Fibroblast of peridontal ligament (primary cell): ENCODE data around the gene FLYWCH1.

Source experiments
- DNase-seq: peaks from one replicate; pipeline ENCODE4 v3.0.0-alpha.2; 2010; ENCODE audit errors: extremely low read depth

The FLYWCH1 gene

DNA sequence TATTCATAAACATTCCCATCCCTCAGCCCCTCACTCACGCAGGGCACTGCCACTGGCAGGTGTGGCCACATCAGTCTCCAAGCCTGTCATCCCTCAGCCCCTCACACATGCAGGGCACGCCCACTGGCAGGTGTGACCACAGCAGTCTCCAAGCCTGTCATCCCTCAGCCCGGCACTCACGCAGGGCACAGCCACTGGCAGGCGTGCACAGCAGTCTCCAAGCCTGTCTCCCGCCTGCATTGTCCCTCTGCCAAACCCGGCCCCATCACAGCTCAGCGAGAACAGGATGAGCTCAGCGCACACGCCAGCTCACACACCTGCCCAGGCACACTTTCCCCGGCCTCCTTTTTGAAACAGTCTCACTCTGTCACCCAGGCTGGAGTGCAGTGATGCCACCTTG lies 40.9 kb downstream of the FLYWCH1 start:
- DNase-seq = no peak

DNA sequence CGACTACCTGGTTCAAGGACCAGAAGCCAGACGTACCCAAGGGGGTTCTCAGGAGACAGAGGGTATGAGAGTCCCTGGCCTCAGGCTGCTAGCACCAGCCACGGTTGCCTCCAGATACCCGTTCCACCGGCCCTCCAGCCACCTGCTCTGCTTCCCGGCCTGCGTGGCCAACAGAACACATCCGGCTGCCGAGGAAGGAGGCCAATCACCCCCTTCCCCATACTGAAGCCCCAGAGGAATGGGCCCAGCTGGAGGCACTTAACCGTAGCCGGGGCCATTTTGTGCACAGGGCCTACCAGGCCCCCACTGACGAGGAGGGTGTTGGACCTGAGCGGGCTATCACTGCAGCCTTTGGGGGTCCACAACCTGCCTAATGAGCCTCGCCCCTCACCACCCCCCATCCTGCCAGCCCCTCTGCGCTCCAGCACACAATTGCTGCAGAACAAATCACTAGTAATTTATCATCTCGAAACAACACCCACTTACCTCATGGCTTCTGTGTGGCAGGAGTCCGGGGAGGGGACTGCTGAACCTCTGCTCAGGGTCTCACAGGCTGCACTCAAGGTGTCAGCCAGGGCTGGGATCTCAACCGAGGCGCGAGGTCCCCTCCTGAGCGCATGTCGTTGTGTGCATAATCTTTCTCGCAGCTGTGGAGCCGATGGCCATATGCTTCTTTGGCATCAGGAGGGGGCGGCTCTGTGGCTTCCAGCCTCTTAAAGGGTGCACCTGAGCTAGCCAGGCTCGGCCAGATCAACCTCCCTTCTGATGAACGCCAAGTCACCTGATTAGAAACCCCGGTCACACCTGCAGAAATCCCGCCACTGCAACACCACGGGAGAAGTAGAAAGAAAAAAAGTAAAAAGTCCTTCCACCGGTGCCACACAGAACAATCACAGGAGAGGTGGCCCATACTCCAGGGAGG lies 42.2 kb downstream of the FLYWCH1 start:
- DNase-seq = no peak

DNA sequence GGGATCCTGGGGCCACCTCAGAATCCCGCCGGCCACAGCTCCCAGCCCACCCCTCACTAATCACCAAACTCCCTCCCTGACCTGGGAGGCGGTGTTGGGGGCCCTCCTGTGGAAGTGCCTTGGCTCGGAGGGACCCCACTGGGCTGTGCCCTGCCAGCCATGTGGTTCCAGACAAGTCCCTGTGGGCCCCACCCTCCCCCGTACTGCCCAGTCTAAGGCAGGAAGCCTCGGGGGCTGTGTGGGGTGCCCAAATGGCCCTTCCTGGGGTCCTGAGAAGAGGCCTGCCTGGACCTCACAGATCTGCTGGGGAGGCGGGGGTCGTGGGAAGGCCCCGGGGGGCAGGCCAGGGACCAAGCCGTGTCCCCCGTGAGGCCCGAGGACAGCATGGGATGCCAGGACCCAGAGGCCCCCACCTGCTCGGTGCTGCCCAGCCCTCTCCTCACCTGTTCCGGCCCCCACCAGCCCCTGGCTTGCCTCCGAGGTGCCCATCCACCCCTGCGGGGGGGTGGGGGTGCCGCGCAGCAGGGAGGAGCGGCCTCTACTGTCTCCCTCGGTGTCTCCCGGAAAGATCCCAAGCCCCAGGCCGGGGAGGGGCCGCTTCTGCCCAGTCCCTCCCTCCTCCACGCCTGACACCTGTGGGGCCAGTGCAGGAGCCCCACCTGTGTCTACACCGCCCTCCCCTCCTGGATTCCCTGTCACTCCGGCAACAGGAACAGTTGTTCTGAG lies 43.1 kb downstream of the FLYWCH1 start:
- no peak for DNase-seq

DNA sequence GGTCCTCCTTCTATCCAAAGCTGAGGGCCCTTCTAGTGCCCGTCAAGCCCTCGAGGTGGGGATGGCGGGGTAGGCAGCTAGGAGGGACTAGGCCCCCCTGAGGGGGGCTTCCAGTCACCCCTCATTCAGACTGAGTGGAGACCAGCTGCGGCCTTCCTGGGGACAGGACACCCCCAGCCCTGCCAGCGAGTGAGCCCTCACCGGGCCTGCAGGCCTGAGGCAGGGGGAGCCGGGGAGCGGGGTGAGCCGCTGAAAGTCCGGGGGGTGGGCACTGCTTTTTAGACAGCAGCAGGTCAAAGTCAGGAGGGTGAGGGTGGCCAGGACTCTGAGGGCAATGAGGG lies 43.7 kb downstream of the FLYWCH1 start:
- no peak for DNase-seq

DNA sequence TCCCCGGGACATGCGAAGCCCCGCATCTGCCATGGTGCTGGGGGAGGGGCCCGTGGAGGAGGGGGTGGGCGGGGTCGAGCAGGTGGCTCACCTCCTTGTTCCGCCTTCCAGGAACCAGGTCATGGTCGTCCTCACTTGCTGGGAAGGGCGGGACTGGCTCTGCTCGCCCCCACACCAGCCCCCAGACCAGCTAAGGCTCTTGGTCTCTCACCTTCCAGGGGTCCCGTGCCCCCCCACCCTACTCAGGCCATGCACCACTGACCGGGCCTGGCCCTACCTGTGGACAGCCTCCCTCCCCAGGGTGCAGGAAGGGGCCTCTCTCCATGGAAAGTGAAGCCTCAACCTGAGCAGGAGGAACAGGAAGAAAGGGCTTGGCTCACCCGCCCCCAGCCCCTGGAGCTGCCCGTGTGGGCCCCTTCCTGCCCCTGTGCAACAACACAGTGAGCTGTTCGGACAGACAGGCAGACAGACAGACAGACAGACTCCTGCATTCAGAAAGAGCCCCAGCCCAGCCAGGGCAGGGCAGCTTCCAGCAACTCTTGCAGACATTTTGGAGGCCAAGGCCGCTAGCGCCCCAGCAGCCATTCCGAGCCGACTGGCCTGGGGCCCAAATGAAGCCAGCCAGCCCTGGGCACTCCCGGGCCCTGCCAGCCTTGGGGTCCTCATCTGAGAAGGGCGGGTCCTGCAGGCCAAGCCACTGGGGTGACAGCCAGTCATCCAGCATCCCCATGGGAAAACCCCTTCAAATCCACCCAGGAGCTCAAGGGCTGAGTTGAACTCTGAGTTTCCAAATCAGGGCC lies 44.2 kb downstream of the FLYWCH1 start:
- no peak for DNase-seq

DNA sequence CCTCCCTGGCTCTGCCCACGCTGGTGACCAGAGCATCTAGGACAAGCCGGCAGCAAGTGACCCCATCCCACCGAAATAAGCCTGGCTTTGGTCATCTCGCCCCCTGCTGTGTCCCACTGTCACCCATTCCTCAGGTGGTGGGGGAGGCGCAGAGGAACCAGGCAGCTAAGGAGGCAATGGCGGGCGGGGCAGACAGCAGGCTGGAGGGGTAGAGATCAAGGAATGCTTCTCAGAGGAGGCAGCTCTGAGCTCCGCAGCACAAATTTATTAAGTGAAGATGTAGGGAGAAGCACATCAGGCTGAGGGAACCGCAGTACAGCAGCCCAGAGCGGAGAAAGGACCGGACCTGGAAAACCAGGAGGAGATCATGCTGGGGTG lies 44.8 kb downstream of the FLYWCH1 start:
- DNase-seq = no peak

DNA sequence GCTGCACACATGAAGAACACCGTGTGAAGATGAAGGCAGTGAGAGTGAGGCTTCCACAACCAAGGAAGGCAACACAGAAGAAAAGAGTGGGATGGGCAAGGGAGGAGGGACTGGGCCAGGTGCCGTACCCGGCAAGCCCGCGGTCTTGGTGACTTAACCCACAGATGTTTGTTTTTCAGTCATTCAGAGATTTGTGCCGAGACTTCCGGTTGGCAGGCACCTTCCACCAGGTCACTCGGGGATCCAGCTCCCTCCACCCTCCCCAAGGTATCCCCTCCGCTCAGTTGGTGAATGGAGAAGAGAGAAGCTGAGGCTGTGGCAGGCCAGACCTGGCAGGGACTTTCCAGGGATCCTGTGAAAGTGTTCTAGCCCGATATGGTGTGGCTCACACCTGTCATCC lies 47.5 kb downstream of the FLYWCH1 start:
- no peak for DNase-seq

DNA sequence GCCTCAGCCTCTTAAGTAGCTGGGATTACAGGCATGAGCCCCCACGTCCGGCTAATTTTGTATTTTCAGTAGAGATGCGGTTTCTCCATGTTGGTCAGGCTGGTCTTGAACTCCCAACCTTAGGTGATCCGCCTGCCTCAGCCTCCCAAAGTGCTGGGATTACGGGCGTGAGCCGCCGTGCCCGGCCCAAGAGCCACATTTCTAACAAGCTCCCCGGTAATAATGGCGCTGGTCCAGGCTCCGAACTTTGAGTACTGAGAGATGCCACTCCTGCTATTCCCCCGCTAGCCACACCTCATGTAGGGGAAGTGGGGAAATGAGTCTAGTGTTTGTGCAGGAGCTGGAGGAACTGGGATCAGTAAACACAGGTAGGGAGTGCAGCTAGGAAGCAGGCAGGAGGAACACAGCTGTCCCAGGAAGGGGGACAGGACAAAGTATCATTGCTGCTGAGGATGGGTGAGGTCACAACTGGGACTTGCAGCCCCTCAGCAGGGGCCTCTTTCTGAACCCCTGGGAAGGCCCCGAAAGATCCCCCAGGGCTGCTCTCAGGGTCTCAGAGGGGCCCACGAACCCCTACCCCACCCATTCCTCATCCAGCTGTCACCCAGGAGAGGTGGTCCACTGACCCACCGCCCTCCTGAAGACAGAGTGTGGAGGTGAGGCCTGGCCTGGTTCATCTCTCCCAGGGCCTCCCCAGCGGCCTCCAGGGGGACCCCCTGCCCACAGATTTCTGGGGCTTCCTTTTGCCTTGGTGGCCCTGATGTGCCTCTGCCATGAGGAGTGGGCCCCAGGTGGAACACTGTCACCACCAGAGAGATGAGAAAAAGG lies 48.7 kb downstream of the FLYWCH1 start:
- no peak for DNase-seq

DNA sequence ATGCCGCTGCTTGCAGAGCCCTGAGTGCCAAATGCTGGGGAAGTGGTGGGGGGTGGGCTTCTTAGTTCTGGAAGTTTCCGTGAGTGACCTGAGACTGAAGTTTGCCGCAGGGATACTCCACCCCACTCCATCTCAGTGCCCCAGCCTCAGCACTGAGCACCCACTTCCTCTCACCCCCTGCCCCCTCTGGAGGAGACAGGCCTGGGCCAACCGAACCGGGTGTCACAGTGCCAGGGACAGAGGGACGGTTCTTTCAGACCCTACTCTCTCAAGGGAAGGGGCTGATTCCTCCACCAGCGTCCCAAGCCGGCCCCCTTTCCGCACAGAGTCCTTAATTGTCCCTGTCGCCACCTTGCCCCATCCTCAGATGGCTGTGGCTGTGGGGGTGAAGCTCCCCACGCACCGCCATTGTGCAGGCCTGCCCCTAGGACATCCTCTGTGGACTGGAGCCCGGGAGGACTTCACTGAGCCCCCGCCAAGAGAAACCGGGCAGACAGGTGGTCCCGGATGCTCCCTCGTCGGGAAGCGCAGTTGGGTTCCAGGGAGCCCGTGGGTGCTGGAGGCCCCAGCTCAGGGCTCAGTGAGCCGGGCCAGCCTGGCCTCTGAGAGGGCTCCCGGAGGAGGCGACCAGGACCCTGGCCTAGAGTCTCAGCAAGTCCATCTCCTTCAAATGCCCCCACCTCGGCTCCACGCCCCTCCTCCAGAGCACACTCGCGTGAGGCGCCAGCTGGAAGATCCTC lies 50.8 kb downstream of the FLYWCH1 start:
- DNase-seq = no peak

DNA sequence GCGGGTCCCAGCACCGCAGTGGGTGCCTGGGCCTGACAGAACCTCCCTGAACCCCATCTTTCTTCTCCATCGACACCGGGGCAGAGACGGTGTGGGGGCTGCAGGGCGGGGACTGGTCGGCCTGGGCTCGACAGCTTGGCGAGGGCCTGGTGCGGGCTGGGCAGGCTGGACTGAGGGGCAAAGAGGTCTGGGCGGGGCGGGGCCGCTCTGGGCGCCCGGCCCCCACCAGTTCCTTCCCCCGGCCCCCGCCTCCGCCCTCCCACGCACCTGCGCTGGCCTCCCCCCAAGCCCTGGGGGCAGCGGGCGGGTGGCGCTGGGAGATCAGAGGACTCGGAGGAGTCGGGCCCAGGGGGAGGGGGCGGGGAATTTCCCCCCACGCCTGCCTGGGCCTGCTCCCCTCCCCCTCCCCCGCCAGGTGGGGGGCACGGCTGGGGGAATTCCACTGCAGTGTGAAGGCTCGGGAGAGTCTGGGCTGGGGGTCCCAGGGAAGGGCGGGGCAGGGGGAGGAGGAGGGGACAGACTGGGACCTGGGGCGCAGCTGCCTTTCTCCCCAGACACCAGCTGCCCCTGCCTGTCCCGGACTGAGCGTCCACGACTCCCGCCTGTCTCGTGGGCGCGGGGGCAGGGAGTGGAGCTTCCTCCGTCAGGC lies 51.5 kb downstream of the FLYWCH1 start:
- no peak for DNase-seq

DNA sequence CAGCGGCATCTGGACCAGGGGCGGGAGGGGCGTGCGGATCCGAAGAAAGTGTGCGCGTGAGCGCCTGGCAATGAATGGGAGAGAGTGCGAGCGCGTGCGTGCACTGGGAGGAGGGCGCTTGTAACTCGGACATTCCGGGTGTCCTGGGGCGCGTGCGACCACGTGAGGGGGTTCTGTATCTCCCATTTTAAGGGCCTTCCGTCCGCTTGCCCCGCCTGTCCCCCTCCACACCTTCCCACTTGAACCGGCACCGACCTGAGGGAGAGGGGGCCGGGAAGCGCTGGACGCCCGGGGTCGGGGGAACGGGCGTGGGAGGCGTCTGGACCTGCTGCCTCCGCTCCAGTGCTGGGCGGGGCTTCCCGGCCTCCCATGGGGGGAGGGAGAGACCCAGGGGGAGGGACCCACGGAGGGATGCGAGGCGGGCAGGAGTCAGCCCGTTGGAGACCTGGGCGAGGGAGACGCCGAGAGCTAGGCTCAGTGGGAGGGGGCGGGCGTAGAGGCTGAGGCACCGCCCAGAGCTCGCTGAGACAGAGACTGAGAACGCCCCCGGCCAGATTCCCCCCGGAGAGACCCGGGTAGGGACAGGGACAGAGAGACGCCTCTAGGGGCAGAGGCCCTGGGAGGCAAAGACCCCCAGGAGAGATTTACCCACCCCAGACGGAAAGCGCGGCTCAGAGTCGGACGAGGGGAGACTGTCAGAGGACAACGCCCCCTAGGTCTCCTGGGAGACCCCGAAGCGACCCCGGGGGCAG lies 52.2 kb downstream of the FLYWCH1 start, which contains the start of gene KREMEN2:
KREMEN2 (plus strand) TSS at position 553 of the 752 bp plus-strand sequence. CDS start 246 bp downstream, outside the sequence.
- DNase-seq = no peak

DNA sequence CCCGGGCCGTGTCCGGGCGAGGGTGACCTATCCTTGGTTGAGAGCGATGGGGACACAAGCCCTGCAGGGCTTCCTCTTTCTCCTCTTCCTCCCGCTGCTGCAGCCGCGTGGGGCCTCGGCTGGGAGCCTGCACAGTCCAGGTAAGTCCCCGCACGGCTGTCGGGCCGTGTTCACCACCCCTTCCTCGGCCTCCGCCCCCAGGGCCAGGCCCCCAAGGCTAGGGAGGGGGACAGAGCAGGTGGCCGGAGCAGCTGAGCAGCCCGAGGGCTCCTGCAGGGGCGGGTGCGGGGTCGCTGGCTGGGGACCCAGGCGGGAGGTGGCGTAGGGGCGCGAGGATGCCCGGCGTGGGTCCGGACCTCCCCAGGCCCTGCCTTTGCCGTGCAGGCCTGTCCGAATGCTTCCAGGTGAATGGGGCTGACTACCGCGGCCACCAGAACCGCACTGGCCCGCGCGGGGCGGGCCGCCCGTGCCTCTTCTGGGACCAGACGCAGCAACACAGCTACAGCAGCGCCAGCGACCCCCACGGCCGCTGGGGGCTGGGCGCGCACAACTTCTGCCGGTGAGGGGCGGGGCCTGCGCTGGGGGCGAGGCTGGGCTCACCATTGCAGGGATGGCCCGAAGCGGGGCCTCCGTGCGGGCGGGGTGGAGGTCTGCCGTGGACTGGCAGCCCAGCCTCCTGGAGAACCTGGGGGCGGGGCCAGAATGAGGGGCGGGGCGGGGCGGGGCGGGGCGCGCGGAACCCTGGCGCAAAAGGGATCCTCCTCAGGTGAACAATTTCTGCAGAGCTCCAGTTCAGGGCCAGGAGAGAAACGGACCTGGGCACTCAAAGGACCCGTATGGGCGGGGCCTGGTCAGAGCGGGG lies 53.0 kb downstream of the FLYWCH1 start:
- no peak for DNase-seq

DNA sequence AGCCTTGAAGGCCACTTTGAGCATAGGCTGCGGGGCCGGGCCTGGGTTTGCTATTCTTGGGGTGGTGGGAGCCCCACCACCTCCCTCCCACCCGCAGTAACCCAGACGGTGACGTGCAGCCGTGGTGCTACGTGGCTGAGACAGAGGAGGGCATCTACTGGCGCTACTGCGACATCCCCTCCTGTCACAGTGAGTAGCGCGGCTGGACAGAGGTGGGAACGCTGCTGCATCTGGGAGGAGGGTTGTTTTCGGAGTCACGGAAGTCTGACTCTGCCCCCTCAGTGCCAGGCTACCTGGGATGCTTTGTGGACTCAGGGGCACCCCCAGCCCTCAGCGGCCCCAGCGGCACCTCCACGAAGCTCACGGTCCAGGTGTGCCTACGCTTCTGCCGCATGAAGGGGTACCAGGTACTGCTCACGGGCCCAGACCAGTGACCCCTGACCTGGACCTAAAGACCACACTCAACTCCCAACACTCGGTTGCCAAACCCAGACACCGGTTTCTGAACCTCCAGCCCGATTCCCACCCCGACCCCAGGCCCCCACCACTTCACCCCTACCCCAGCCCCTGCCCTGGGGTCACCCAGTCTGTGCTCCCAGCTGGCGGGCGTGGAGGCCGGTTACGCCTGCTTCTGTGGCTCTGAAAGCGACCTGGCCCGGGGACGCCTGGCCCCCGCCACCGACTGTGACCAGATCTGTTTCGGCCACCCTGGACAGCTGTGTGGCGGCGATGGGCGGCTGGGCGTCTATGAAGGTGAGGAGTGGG lies 54.5 kb downstream of the FLYWCH1 start:
- no peak for DNase-seq

DNA sequence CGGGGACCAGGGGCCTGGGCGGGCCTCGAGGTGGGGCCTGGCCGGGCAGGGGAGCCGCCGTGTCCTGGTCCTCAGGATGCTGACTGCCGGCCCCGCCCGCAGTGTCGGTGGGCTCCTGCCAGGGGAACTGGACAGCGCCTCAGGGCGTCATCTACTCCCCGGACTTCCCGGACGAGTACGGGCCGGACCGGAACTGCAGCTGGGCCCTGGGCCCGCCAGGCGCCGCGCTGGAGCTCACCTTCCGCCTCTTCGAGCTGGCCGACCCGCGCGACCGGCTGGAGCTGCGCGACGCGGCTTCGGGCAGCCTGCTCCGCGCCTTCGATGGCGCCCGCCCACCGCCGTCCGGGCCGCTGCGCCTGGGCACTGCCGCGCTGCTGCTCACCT lies 55.1 kb downstream of the FLYWCH1 start:
- no peak for DNase-seq

DNA sequence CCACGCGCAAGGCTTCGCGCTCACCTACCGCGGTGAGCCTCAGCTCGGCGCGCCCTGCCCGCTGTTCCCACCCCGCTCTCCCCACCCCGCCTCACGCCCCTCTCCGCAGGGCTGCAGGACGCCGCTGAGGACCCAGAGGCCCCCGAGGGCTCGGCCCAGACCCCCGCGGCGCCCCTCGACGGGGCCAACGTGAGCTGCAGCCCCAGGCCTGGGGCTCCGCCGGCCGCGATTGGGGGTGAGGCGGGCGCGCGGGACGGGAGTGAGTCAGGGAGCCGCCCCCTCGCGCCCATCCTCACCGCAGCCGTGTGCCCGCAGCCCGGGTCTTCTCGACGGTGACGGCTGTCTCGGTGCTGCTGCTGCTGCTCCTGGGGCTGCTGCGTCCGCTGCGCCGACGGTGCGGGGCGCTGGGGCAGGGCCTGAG lies 55.5 kb downstream of the FLYWCH1 start:
- DNase-seq = no peak

DNA sequence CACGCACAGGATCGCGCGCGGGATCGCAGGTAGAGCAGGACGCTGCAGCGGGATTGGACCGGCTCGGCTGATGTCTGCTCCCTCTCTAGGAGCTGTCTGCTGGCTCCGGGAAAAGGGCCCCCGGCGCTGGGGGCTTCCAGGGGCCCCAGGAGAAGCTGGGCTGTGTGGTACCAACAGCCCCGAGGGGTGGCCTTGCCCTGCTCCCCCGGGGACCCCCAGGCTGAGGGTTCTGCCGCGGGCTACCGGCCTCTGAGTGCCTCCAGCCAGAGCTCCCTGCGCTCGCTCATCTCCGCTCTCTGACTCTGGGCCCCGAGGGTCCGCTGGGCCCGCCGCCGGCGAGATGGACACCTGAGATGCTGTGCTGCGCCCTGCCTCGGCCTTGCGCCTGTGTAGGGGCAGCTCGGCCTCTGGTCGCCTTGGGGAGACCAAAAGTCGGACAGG lies 56.0 kb downstream of the FLYWCH1 start:
- DNase-seq = no peak

DNA sequence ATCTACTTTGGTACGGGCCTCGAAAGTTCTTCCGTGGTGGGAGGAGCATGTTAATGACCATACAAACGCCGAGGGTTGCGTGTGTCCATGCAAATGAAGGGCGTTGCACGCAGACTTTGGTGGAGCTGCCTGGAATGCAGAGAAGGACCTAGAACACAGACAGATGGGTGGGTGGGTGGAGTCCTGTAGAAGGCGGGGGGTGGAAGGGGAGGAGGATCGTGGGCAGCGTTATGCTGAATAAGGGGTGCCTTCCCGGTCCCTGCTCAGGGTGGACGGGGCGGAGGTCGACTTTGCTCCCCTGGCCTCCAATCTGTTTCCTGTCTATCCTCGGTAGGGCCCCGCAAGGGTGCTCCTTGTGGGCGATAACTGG lies 56.6 kb downstream of the FLYWCH1 start:
- DNase-seq = no peak
